ENCODE data around the gene TPBG. TPM values are rescaled to one million over a fixed set of nuclear protein-coding genes. Genes with fewer than 3 reads are reported as not detected.

The TPBG gene, protein sequence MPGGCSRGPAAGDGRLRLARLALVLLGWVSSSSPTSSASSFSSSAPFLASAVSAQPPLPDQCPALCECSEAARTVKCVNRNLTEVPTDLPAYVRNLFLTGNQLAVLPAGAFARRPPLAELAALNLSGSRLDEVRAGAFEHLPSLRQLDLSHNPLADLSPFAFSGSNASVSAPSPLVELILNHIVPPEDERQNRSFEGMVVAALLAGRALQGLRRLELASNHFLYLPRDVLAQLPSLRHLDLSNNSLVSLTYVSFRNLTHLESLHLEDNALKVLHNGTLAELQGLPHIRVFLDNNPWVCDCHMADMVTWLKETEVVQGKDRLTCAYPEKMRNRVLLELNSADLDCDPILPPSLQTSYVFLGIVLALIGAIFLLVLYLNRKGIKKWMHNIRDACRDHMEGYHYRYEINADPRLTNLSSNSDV
- 10.8 TPM for total RNA-seq
- long read RNA-seq, full-length matches to known transcripts, result 36 of 65 reads
- long read RNA-seq, partial matches to known transcripts, result 0 of 65 reads
- long read RNA-seq, other reads (novel, unspliced or antisense), result 29 of 65 reads

GRCh38 chr6:82363428-82364086, at the start of gene TPBG:
Gene TPBG, plus strand, starts transcription at chr6:82363817. Its CDS starts 1,145 bp downstream, at chr6:82364962.
- peaks cover 18% of the 10 kb centered on the region for H3K4me1 ChIP-seq
- peaks cover 36% of the 10 kb centered on the region for H3K27me3 ChIP-seq (ENCODE audit: low read depth)
- intact Hi-C loops (cut with DNase I), result no loop called here
- H3K27ac ChIP-seq, result peak within 1 kb of the TSS; percentile 69
- no peak for TF ChIP-seq CTCF (IDR thresholded peaks at IDR 0.05)
- H3K9me3 ChIP-seq, result no peaks in the 10 kb centered on the region
- DNase-seq, result peak; percentile 59
- peak within 1 kb of the TSS; percentile 71 for H3K4me3 ChIP-seq
- peak; percentile 78 to 84 for ATAC-seq
- no peaks in the 10 kb centered on the region for H3K36me3 ChIP-seq

DNA sequence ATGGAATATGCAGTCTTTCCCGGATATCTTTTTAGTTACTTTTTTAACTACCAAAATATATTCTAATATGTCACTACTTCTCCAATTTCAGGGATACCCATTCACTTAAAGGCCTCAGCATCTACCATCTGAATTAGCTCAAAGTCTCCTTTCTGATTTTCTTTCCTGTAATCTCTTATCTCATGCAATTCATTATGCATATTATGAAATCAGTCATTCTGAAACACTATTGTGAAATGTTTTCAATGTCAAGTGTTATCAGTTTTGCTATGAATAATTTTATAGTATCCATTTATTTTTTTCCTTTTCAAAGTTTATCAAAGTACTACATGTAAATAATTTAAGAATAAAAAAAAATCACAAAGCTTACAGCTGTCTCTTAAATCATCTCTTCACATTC, 41.2 kb upstream of the TPBG start:
- no peak for TF ChIP-seq CTCF (IDR thresholded peaks at IDR 0.05)
- no peaks in the 10 kb centered on the region for H3K4me1 ChIP-seq
- no peak overlapping the region for H3K4me3 ChIP-seq
- no peak for DNase-seq
- H3K27ac ChIP-seq, result no peak overlapping the region
- H3K9me3 ChIP-seq, result no peaks in the 10 kb centered on the region
- intact Hi-C loops (cut with DNase I), result no loop called here
- no peaks in the 10 kb centered on the region for H3K27me3 ChIP-seq (ENCODE audit: low read depth)
- H3K36me3 ChIP-seq, result no peaks in the 10 kb centered on the region
- no peak for ATAC-seq

DNA sequence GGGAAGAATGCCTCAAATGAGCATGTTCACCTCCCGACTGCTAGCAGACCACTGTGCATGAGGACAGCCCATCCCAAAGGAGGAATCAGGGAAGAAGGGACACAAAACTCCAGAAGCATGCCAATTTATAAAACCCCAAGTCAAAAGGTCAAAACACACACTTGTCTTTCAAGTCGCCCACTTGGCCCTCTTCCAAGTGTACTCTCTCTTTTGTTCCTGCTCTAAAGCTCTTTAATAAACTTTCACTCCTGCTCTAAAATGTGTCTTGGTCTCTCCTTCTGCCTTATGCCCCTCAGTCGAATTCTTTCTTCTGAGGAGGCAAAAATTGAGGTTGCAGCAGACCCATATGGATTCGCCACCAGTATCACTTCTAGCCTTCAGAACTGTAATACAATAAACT, 33.9 kb upstream of the TPBG start:
- intact Hi-C loops (cut with DNase I), result no loop called here
- TF ChIP-seq CTCF (IDR thresholded peaks at IDR 0.05), result no peak
- ATAC-seq (no peak), DNase-seq (no peak)
- H3K9me3 ChIP-seq, result no peaks in the 10 kb centered on the region
- H3K27me3 ChIP-seq (ENCODE audit: low read depth), result no peaks in the 10 kb centered on the region
- no peak overlapping the region for H3K4me3 ChIP-seq
- H3K27ac ChIP-seq, result no peak overlapping the region
- H3K4me1 ChIP-seq, result no peaks in the 10 kb centered on the region
- H3K36me3 ChIP-seq, result no peaks in the 10 kb centered on the region

DNA sequence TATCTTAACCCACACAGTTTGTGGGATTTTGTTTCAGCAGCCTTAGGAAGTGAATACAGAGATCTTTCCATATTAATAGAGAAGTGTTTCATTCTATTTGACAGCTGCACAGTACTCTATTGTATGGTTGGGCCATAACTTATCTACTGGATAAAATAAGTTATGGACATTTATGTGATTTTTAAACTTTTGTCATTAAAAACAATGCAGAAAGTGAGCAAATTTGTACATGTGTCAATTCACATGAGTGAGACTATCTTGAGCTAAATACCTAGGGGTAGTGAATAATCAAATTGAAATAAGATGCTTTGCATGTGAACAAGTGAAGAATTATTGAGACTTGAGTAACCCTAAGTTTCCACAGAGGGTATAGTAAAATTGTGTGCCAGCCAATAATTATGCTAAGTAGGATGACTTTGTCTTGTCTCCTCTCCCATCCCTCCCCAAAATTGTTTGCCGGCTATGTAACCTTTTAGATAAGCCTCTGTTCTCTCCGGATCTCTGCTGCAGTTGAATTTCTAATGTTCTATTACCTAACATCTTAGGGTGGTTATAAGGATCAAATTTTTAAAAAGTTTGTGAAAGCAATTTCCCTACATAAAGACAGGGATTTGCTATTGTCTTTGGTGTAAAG, 33.3 kb upstream of the TPBG start:
- ATAC-seq (no peak), DNase-seq (no peak)
- H3K27me3 ChIP-seq (ENCODE audit: low read depth), result no peaks in the 10 kb centered on the region
- no peak overlapping the region for H3K27ac ChIP-seq
- no peak for TF ChIP-seq CTCF (IDR thresholded peaks at IDR 0.05)
- H3K9me3 ChIP-seq, result no peaks in the 10 kb centered on the region
- H3K4me1 ChIP-seq, result no peaks in the 10 kb centered on the region
- intact Hi-C loops (cut with DNase I), result no loop called here
- H3K4me3 ChIP-seq, result no peak overlapping the region
- H3K36me3 ChIP-seq, result no peaks in the 10 kb centered on the region

DNA sequence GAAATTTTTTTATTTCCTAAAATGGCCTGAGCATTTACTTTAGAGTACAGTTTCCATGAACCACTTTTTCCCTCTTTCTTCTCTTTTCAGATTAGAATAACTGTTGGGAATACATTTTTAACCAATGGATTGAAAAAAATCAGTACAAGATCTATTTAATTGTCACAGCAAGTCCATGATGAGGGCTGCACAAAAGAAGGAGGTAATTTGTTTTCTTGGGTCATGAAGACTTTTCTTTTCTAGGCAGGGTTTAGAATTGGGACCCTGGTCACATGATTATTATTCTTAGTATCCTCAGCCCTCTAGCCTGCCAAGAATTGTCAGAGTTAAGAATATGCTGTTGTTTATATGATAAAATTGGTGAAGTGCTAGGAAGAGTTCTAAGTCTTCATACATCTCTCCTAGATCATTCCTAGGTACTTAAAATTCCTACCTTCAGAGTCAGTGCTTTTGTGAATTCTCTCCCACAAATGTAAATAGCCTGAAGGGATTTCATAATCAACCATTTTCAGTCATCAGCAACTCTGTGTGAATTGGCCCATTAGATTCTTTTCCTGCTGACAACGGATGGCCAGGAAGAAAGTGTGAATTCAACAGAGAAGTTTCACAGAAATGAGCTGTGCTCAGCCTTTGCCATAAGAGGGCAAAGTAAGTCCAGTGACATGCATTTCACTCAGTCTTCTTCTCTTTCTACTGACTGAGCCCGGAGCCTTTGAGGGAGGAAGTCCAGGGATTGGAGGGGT, 32.4 kb upstream of the TPBG start:
- DNase-seq (no peak), ATAC-seq (peak; percentile 15 to 61)
- Histone ChIP-seq H3K4me1 (no peaks in the 10 kb centered on the region), H3K36me3 (no peaks in the 10 kb centered on the region), H3K27me3 (ENCODE audit: low read depth) (no peaks in the 10 kb centered on the region), H3K4me3 (no peak overlapping the region), H3K9me3 (no peaks in the 10 kb centered on the region), H3K27ac (no peak overlapping the region)
- no peak for TF ChIP-seq CTCF (IDR thresholded peaks at IDR 0.05)
- intact Hi-C loops (cut with DNase I), result no loop called here

Data from lower lobe of right lung (tissue), 2 donors.